Kidney (tissue), 14 donors: ENCODE measurements around the gene KCNMB4. TPM values are rescaled to one million over a fixed set of nuclear protein-coding genes. Genes with fewer than 3 reads are reported as not detected.

Experiments used
- DNase-seq, 5 donors: peaks; one replicate each; pipeline ENCODE4 v3.0.0-alpha.2; 2013 to 2020
- FAIRE-seq: peaks from 2 replicates; lab custom pipeline; 2012; peaks lifted over from hg19 to GRCh38; lab: Jason Lieb, UNC
- H3K27ac ChIP-seq, 2 donors: one replicate each; pipeline ENCODE4 v1.7.0; 2013; ENCODE audit warnings: low read depth in 2 of 2, low read length in 2 of 2, inconsistent platforms in 1 of 2
- H3K27me3 ChIP-seq: one replicate; pipeline ENCODE4 v1.7.1; 2013; ENCODE audit warnings: low read length, inconsistent platforms; ENCODE audit not compliant: control insufficient read depth, insufficient read depth
- H3K36me3 ChIP-seq, 3 donors: one replicate each; pipeline versions ENCODE4 v1.7.0 to v1.7.1; 2013; ENCODE audit warnings: low read length in 3 of 3, control low read depth in 1 of 3, inconsistent platforms in 1 of 3; ENCODE audit not compliant: insufficient read depth in 3 of 3, control insufficient read depth in 2 of 3
- H3K4me1 ChIP-seq, 3 donors: one replicate each; pipeline versions ENCODE4 v1.7.0 to v1.7.1; 2013; ENCODE audit warnings: low read length in 3 of 3, inconsistent platforms in 1 of 3, low read depth in 1 of 3; ENCODE audit not compliant: control insufficient read depth in 2 of 3, insufficient read depth in 2 of 3
- H3K4me3 ChIP-seq, 3 donors: one replicate each; pipeline versions ENCODE4 v1.7.0 to v1.8.1; 2013; ENCODE audit warnings: low read length in 3 of 3, control low read depth in 1 of 3, inconsistent platforms in 1 of 3
- H3K9ac ChIP-seq, 3 donors: one replicate each; pipeline versions ENCODE4 v1.7.0 to v1.7.1; 2013; ENCODE audit warnings: low read length in 3 of 3, control low read depth in 1 of 3, inconsistent platforms in 1 of 3
- H3K9me3 ChIP-seq, 3 donors: one replicate each; pipeline versions ENCODE4 v1.7.0 to v1.7.1; 2013; ENCODE audit warnings: low read length in 3 of 3, control low read depth in 1 of 3, inconsistent platforms in 1 of 3; ENCODE audit not compliant: control insufficient read depth in 2 of 3, insufficient read depth in 1 of 3
- CTCF ChIP-seq: IDR thresholded peaks from 3 replicates; pipeline ENCODE4 v1.5.1; 2012; ENCODE audit warnings: mild to moderate bottlenecking, moderate library complexity, borderline replicate concordance; ENCODE audit not compliant: insufficient read depth; ENCODE audit errors: extremely low read depth
- intact Hi-C: fragments of 100-400 bp; cut with DNase I; formaldehyde crosslinking; loops from one replicate; pipeline ENCODE4 v1.11.1; 2022
- polyA plus RNA-seq: library from polyadenylated mRNA; stranded (reverse); fragments of 350-450 nt; fragmentation: Illumina TruSeq; extraction: RNeasy Lipid Tissue Mini Kit (QIAGEN cat#74804); gene quantifications from one replicate; pipeline ENCODE4 v1.2.3, GENCODE V29; 2014; ENCODE audit warnings: low read depth, low replicate concordance; ENCODE audit not compliant: insufficient read depth
- total RNA-seq: library from RNA; stranded (reverse); fragmentation: NEBNext Ultra II Directional; extraction: Animal tissue kit (Norgen Biotek cat#: 25700); gene quantifications from one replicate; pipeline ENCODE4 v1.2.1, GENCODE V29; 2021
- donor health status: control.
- donor health status: control.
- donor health status: control.
- donor health status: control.
- donor health status: control.
- donor health status: DM: yes; HTN: yes; CAD: no.
- donor health status: Normal renal cell carcinoma (clear cell type).

The KCNMB4 gene
- total and polyA plus RNA-seq, 2 donors from 2014 or later = 3.9 to 5.6 TPM

GRCh38 chr12:70319605-70320004 is 46.5 kb upstream of the KCNMB4 start:
- DNase-seq (no peak), FAIRE-seq (no peak)
- intact Hi-C loops = no loop called here
- TF ChIP-seq CTCF = no peak
- Histone ChIP-seq H3K4me3 (no peak overlapping the region), H3K4me1 (no peaks in the 10 kb centered on the region), H3K27me3 (no peaks in the 10 kb centered on the region), H3K9ac (no peak overlapping the region), H3K27ac (no peak overlapping the region), H3K36me3 (peaks cover 0 to 3% (median 3%) of the 10 kb centered on the region in 3 donors), H3K9me3 (no peaks in the 10 kb centered on the region)

GRCh38 chr12:70321191-70321590 is 44.9 kb upstream of the KCNMB4 start:
- no peak for TF ChIP-seq CTCF
- H3K9ac ChIP-seq = no peak overlapping the region
- no peaks in the 10 kb centered on the region for H3K27me3 ChIP-seq
- no peaks in the 10 kb centered on the region for H3K9me3 ChIP-seq
- H3K4me3 ChIP-seq = no peak overlapping the region
- no peaks in the 10 kb centered on the region for H3K4me1 ChIP-seq
- no peak for DNase-seq
- FAIRE-seq = no peak
- H3K27ac ChIP-seq = no peak overlapping the region
- intact Hi-C loops = no loop called here
- H3K36me3 ChIP-seq = peaks cover 0 to 3% (median 3%) of the 10 kb centered on the region in 3 donors

- H3K4me1 ChIP-seq = no peaks in the 10 kb centered on the region
- no peaks in the 10 kb centered on the region for H3K9me3 ChIP-seq
- FAIRE-seq (no peak), DNase-seq (no peak)
- no peak overlapping the region for H3K4me3 ChIP-seq
- no peak for TF ChIP-seq CTCF
- H3K36me3 ChIP-seq = peaks cover 0 to 3% (median 3%) of the 10 kb centered on the region in 3 donors
- H3K9ac ChIP-seq = no peak overlapping the region
- H3K27ac ChIP-seq = no peak overlapping the region
- intact Hi-C loops = no loop called here
- no peaks in the 10 kb centered on the region for H3K27me3 ChIP-seq
Measured at GRCh38 chr12:70327541-70327940, 38.5 kb upstream of the KCNMB4 start.

- Histone ChIP-seq H3K27me3 (no peaks in the 10 kb centered on the region), H3K9me3 (no peaks in the 10 kb centered on the region), H3K9ac (no peak overlapping the region), H3K4me1 (no peaks in the 10 kb centered on the region), H3K27ac (no peak overlapping the region), H3K36me3 (no peaks in the 10 kb centered on the region), H3K4me3 (no peak overlapping the region)
- DNase-seq (no peak), FAIRE-seq (no peak)
- no peak for TF ChIP-seq CTCF
- intact Hi-C loops = no loop called here
Measured at GRCh38 chr12:70329728-70330127, 36.4 kb upstream of the KCNMB4 start.
